AG04450 (cell line): ENCODE data around the gene TMEM269. TPM values are rescaled to one million over a fixed set of nuclear protein-coding genes. Genes with fewer than 3 reads are reported as not detected.

Experiments used
- CTCF ChIA-PET: fragments of 300-600, 350-600 bp; formaldehyde crosslinking; extraction: SDS; loops from one replicate; lab custom pipeline; 2022; ENCODE audit warnings: antibody characterized with exemption, inconsistent platforms; lab: Charles Lee
- POLR2A ChIA-PET: fragments of 350-600 bp; formaldehyde crosslinking; extraction: SDS; loops from one replicate; lab custom pipeline; 2021; ENCODE audit warnings: antibody characterized with exemption, inconsistent platforms; lab: Yijun Ruan, JAX
- DNase-seq: peaks from one replicate; pipeline ENCODE4 v3.0.0-alpha.2; 2011; ENCODE audit warnings: low read depth, low spot score
- H3K27ac ChIP-seq: one replicate; pipeline ENCODE4 v1.5.1; 2012; ENCODE audit warnings: low read depth, low read length, control low read depth
- H3K27me3 ChIP-seq: one replicate; pipeline ENCODE4 v1.6.0; 2012; ENCODE audit warnings: low read length; ENCODE audit not compliant: control insufficient read depth, insufficient read depth
- H3K4me3 ChIP-seq: 2 replicates; pipeline ENCODE4 v1.5.1; 2011; ENCODE audit warnings: mild to moderate bottlenecking, low read depth, low read length, control low read depth
- H3K9me3 ChIP-seq: 2 replicates; pipeline ENCODE4 v1.5.1; 2012; ENCODE audit warnings: low read length; ENCODE audit not compliant: control insufficient read depth, insufficient read depth
- CTCF ChIP-seq: IDR thresholded peaks from 2 replicates; pipeline ENCODE4 v1.5.1; 2011; ENCODE audit warnings: low read depth, low read length, control low read depth, inconsistent platforms
- polyA plus RNA-seq: library from polyadenylated mRNA; depleted of rRNA; stranded (reverse); fragments of >200 nt; gene quantifications from 2 replicates; pipeline ENCODE4 v1.2.3, GENCODE V29; 2011

The TMEM269 gene
- polyA plus RNA-seq, 1 experiment, result 0.04 TPM

GRCh38 chr1:42786097-42786496, 1.3 kb downstream of the TMEM269 start:
- POLR2A ChIA-PET, result no interaction called here
- Histone ChIP-seq H3K27ac (no peak overlapping the region), H3K27me3 (peaks cover 2% of the 10 kb centered on the region), H3K9me3 (no peaks in the 10 kb centered on the region; the same call in 1 of the 2 replicates), H3K4me3 (no peak overlapping the region)
- no peak for TF ChIP-seq CTCF
- DNase-seq, result no peak
- CTCF ChIA-PET, result interaction anchor here (2.8 kb wide), 1 partner anchor 288 kb away, joined by 11 read pairs; no protein-coding TSS in a partner anchor

GRCh38 chr1:42788021-42788420, 3.2 kb downstream of the TMEM269 start:
- CTCF ChIA-PET, result interaction anchor here (0.5 to 2.8 kb wide), 3 partner anchors 10 to 286 kb away, joined by 5 to 11 read pairs (median 8); no protein-coding TSS in a partner anchor
- TF ChIP-seq CTCF, result no peak
- no peak overlapping the region for H3K27ac ChIP-seq
- peaks cover 2% of the 10 kb centered on the region for H3K27me3 ChIP-seq
- no peak for DNase-seq
- POLR2A ChIA-PET, result interaction anchor here (0.9 kb wide), 1 partner anchor 1093 kb away, joined by 4 read pairs; no protein-coding TSS in a partner anchor
- no peak overlapping the region for H3K4me3 ChIP-seq
- no peaks in the 10 kb centered on the region; the same call in 1 of the 2 replicates for H3K9me3 ChIP-seq

- H3K27ac ChIP-seq, result no peak overlapping the region
- H3K9me3 ChIP-seq, result no peaks in the 10 kb centered on the region
- ChIA-PET POLR2A (no interaction called here), CTCF (interaction anchor here (1.1 to 1.6 kb wide), 2 partner anchors 14 to 16 kb away, joined by 3 to 5 read pairs; no protein-coding TSS in a partner anchor)
- DNase-seq, result no peak
- TF ChIP-seq CTCF, result no peak
- H3K4me3 ChIP-seq, result no peak overlapping the region
- H3K27me3 ChIP-seq, result peaks cover 15% of the 10 kb centered on the region
Measured at GRCh38 chr1:42793824-42794223, 9.0 kb downstream of the TMEM269 start.

GRCh38 chr1:42797414-42797813, 12.6 kb downstream of the TMEM269 start:
- POLR2A ChIA-PET, result no interaction called here
- CTCF ChIA-PET, result no interaction called here

GRCh38 chr1:42797979-42798378, 13.2 kb downstream of the TMEM269 start:
- ChIA-PET POLR2A (no interaction called here), CTCF (no interaction called here)
- no peak overlapping the region for H3K27ac ChIP-seq
- H3K9me3 ChIP-seq, result no peaks in the 10 kb centered on the region
- H3K27me3 ChIP-seq, result peaks cover 18% of the 10 kb centered on the region
- TF ChIP-seq CTCF, result no peak
- H3K4me3 ChIP-seq, result no peak overlapping the region
- no peak for DNase-seq

More at GRCh38 chr1:42797414-42797813, 12.6 kb downstream of the TMEM269 start:
- no peak overlapping the region for H3K4me3 ChIP-seq
- DNase-seq, result no peak
- no peaks in the 10 kb centered on the region for H3K9me3 ChIP-seq
- peaks cover 18% of the 10 kb centered on the region for H3K27me3 ChIP-seq
- H3K27ac ChIP-seq, result no peak overlapping the region
- no peak for TF ChIP-seq CTCF
